DND-41 (cell line): ENCODE results near the gene ARL5B.
"Not testable (repeated sequence)": the region's sequence is repeated elsewhere in the genome, so short reads cannot be mapped to it uniquely, and the experiment has no call there.

ENCODE experiments used
- EZH2 ChIP-seq: IDR thresholded peaks from 3 replicates; pipeline ENCODE4 v1.6.1; 2012; ENCODE audit warnings: borderline replicate concordance, low read depth, mild to moderate bottlenecking, moderate library complexity, low read length, inconsistent platforms; ENCODE audit not compliant: severe bottlenecking
- TF ChIP-seq, protein P1 (sequence below): IDR thresholded peaks from 2 replicates; pipeline ENCODE4 v1.5.1; 2012; ENCODE audit warnings: borderline replicate concordance, low read length, moderate library complexity, mild to moderate bottlenecking; ENCODE audit not compliant: poor library complexity, severe bottlenecking; ENCODE audit errors: extremely low read depth

DNA sequence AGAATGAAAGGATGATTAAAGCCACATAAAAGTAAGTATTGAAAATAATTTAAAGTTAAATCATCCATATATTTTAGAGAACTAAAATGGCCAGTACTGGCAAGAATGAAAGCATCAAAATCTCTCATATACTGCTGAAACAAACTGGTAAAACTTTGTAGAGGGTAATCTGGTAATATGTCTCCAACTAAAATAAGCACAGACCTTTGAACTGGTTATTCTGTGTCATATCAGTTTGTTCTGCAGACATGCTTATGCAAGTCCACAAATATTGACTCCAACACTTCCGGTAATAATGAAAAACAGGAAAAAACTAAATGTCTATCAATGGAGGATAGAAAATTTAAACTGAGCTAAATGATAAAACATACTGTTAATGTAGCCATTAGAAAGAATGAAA, 21.8 kb upstream of the ARL5B start:
- not testable (repeated sequence) for TF ChIP-seq EZH2
- TF ChIP-seq, protein P1, sequence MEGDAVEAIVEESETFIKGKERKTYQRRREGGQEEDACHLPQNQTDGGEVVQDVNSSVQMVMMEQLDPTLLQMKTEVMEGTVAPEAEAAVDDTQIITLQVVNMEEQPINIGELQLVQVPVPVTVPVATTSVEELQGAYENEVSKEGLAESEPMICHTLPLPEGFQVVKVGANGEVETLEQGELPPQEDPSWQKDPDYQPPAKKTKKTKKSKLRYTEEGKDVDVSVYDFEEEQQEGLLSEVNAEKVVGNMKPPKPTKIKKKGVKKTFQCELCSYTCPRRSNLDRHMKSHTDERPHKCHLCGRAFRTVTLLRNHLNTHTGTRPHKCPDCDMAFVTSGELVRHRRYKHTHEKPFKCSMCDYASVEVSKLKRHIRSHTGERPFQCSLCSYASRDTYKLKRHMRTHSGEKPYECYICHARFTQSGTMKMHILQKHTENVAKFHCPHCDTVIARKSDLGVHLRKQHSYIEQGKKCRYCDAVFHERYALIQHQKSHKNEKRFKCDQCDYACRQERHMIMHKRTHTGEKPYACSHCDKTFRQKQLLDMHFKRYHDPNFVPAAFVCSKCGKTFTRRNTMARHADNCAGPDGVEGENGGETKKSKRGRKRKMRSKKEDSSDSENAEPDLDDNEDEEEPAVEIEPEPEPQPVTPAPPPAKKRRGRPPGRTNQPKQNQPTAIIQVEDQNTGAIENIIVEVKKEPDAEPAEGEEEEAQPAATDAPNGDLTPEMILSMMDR, result not testable (repeated sequence)
